Body of pancreas (tissue), 4 donors: ENCODE data around the gene GABRG3. TPM values are rescaled to one million over a fixed set of nuclear protein-coding genes. Genes with fewer than 3 reads are reported as not detected.

Experiments
- ATAC-seq: fragments of 150-250 bp; one replicate; pipeline ENCODE4 v1.9.1; 2016
- DNase-seq, 4 donors: peaks; one replicate each; pipeline ENCODE4 v3.0.0-alpha.2; 2019
- H3K27ac ChIP-seq, 4 donors: fragments of 200-600 bp; sonication (generic); 1 replicate in 3 of 4; 2 replicates in 1 of 4; pipeline versions ENCODE4 v1.5.1 to v1.6.1; 2016 to 2019; ENCODE audit warnings: mild to moderate bottlenecking in 1 of 4, mixed read lengths in 1 of 4, moderate library complexity in 1 of 4
- H3K27me3 ChIP-seq, 2 donors: fragments of 200-600 bp; sonication (generic); one replicate each; pipeline ENCODE4 v1.6.0; 2016; ENCODE audit warnings: mild to moderate bottlenecking in 1 of 2
- H3K36me3 ChIP-seq, 2 donors: fragments of 200-600 bp; sonication (generic); replicated peaks in 1 of 2; 2 replicates each; pipeline ENCODE4 v1.5.1; 2016; ENCODE audit warnings: low read depth in 2 of 2; ENCODE audit not compliant: insufficient read depth in 1 of 2
- H3K4me1 ChIP-seq: fragments of 200-600 bp; sonication (generic); one replicate; pipeline ENCODE4 v1.6.0; 2016
- H3K4me3 ChIP-seq, 2 donors: fragments of 200-600 bp; sonication (generic); 1 replicate in 1 of 2; 2 replicates in 1 of 2; pipeline ENCODE4 v1.5.1; 2016 to 2019
- H3K9me3 ChIP-seq, 3 donors: fragments of 200-600 bp; sonication (generic); 1 replicate in 2 of 3; 2 replicates in 1 of 3; pipeline ENCODE4 v1.5.1; 2016
- CTCF ChIP-seq, 7 experiments: fragments of 450-650 bp in 4 of 7; fragments of 200-600 bp in 3 of 7; sonication (generic) in 3 of 7; IDR thresholded peaks; one replicate each; pipeline ENCODE4 v1.5.1; 2016 to 2019; ENCODE audit warnings: antibody characterized with exemption in 7 of 7
- POLR2A ChIP-seq, 3 donors: fragments of 450-650 bp; IDR thresholded peaks; one replicate each; pipeline ENCODE4 v1.6.1; 2016; ENCODE audit warnings: antibody characterized with exemption in 3 of 3, mild to moderate bottlenecking in 2 of 3
- WGBS, 2 donors: methylation state at CpG; one replicate each; pipeline ENCODE4 v1.1.5; 2017; 5-methylcytosine and 5-hydroxymethylcytosine counted together
- intact Hi-C: fragments of 100-400 bp; cut with DNase I; formaldehyde crosslinking; loops from one replicate; pipeline ENCODE4 v1.15.1; 2023
- total RNA-seq, 2 donors: library from RNA; depleted of rRNA; stranded (reverse); fragments of >200 nt; gene quantifications; one replicate each; pipeline ENCODE4 v1.1.0, GENCODE V29; 2016

The GABRG3 gene
- total RNA-seq, 2 donors from 2014 or later: not detected

GRCh38 chr15:27549746-27550145, 578.8 kb downstream of the GABRG3 start:
- H3K27ac ChIP-seq: no peak overlapping the region
- intact Hi-C loops: no loop called here
- ATAC-seq: no peak
- no peaks in the 10 kb centered on the region for H3K9me3 ChIP-seq
- no peaks in the 10 kb centered on the region for H3K36me3 ChIP-seq
- H3K4me3 ChIP-seq: no peak overlapping the region
- 39 to 48% methylated on average over 4 of the region's 4 CpGs for WGBS, 2 donors
- TF ChIP-seq CTCF (IDR thresholded peaks at IDR 0.05) (no peak), POLR2A (IDR thresholded peaks at IDR 0.05) (no peak)
- no peaks in the 10 kb centered on the region for H3K4me1 ChIP-seq
- no peaks in the 10 kb centered on the region for H3K27me3 ChIP-seq
- DNase-seq: no peak

- ATAC-seq (no peak), DNase-seq (peak in 2 of 4 donors; percentile 17 to 18)
- intact Hi-C loops: no loop called here
- 51 to 52% methylated on average over 6 of the region's 6 CpGs for WGBS, 2 donors
- H3K27me3 ChIP-seq: no peaks in the 10 kb centered on the region
- H3K27ac ChIP-seq: no peak overlapping the region
- no peaks in the 10 kb centered on the region for H3K36me3 ChIP-seq
- H3K4me1 ChIP-seq: no peaks in the 10 kb centered on the region
- no peaks in the 10 kb centered on the region for H3K9me3 ChIP-seq
- TF ChIP-seq CTCF (IDR thresholded peaks at IDR 0.05) (no peak), POLR2A (IDR thresholded peaks at IDR 0.05) (no peak)
- H3K4me3 ChIP-seq: no peak overlapping the region
These were observed 579.7 kb downstream of the GABRG3 start for GRCh38 chr15:27550635-27551034.

- ATAC-seq: no peak
- no peak for DNase-seq
- Histone ChIP-seq H3K4me3 (no peak overlapping the region), H3K4me1 (no peaks in the 10 kb centered on the region), H3K27me3 (no peaks in the 10 kb centered on the region), H3K27ac (no peak overlapping the region), H3K36me3 (no peaks in the 10 kb centered on the region), H3K9me3 (no peaks in the 10 kb centered on the region)
- intact Hi-C loops: no loop called here
- no peak for TF ChIP-seq CTCF (IDR thresholded peaks at IDR 0.05)
- no peak for TF ChIP-seq POLR2A (IDR thresholded peaks at IDR 0.05)
These were observed 590.8 kb downstream of the GABRG3 start for GRCh38 chr15:27561816-27562215.

- TF ChIP-seq POLR2A (IDR thresholded peaks at IDR 0.05): no peak
- no peak for TF ChIP-seq CTCF (IDR thresholded peaks at IDR 0.05)
- intact Hi-C loops: no loop called here
- Histone ChIP-seq H3K27me3 (no peaks in the 10 kb centered on the region), H3K27ac (no peak overlapping the region), H3K4me1 (no peaks in the 10 kb centered on the region), H3K9me3 (no peaks in the 10 kb centered on the region), H3K36me3 (no peaks in the 10 kb centered on the region), H3K4me3 (no peak overlapping the region)
- WGBS, 2 donors: 58 to 60% methylated on average over 3 of the region's 3 CpGs
- ATAC-seq (no peak), DNase-seq (no peak)
These were observed 592.9 kb downstream of the GABRG3 start for GRCh38 chr15:27563765-27564370.

GRCh38 chr15:27564656-27565055, 593.7 kb downstream of the GABRG3 start:
- Histone ChIP-seq H3K27ac (no peak overlapping the region), H3K27me3 (no peaks in the 10 kb centered on the region), H3K36me3 (no peaks in the 10 kb centered on the region), H3K4me3 (no peak overlapping the region), H3K9me3 (no peaks in the 10 kb centered on the region), H3K4me1 (no peaks in the 10 kb centered on the region)
- TF ChIP-seq POLR2A (IDR thresholded peaks at IDR 0.05): no peak
- no peak for TF ChIP-seq CTCF (IDR thresholded peaks at IDR 0.05)
- DNase-seq (no peak), ATAC-seq (no peak)
- intact Hi-C loops: no loop called here
- 73 to 86% methylated on average over 2 of the region's 2 CpGs for WGBS, 2 donors
